ENCODE measurements around the gene SLC22A14. TPM values are rescaled to one million over a fixed set of nuclear protein-coding genes. Genes with fewer than 3 reads are reported as not detected.

Gene SLC22A14
- total RNA-seq, 1 experiment from 2014 or later = 0.26 TPM

DNA sequence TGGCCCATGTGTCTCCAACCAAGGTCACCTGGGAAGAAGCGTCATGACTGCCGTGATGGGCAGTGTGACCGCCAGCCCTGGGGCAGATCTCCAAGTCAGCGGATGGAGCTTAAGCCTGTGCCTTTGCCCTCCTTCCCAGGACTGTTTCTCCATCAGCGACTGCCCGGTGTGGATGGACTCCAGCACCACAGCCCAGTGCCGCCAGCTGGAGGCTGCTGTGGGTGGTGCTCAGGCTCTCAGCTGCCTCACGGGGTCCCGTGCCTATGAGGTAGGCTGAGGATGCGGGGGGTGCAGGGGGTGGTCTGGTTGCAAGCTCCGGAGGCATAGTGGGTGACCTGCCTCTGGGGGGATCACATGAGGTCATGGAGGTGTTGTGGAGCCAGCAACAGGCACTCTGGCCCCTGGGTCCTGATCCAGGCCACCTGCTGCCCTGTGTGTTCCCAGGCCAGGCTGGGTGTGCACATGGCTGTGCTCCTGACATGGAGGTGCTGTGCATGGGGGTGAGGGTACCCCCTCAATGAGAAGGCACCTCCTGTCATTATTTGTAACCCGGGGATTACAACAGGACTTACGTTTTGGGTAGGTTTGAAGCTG, 83.5 kb downstream of the SLC22A14 start:
- Histone ChIP-seq H3K27ac (ENCODE audit: low read depth, low read length, poor library complexity, severe bottlenecking) (no peak overlapping the region), H3K36me3 (ENCODE audit: insufficient read depth, low read length, poor library complexity, severe bottlenecking) (no peaks in the 10 kb centered on the region), H3K9me3 (ENCODE audit: low read depth, low read length, poor library complexity, severe bottlenecking) (no peaks in the 10 kb centered on the region), H3K27me3 (replicated peaks; ENCODE audit: insufficient read depth, low read depth, low read length, poor library complexity) (no peaks in the 10 kb centered on the region), H3K4me3 (ENCODE audit: low read depth, low read length, poor library complexity, severe bottlenecking) (no peak overlapping the region), H3K4me1 (ENCODE audit: insufficient read depth, low read length, poor library complexity, severe bottlenecking) (no peaks in the 10 kb centered on the region)
- no TSS peak for BruUV-seq (replicated peaks)
- no peak for DNase-seq (ENCODE audit: low spot score)
- intact Hi-C loops (cut with micrococcal nuclease; ENCODE audit: unreplicated experiment) = no loop called here
- ChIA-PET CTCF (no interaction called here), POLR2A (ENCODE audit: low non-redundant PET) (no interaction called here)
- TF ChIP-seq, protein P1, sequence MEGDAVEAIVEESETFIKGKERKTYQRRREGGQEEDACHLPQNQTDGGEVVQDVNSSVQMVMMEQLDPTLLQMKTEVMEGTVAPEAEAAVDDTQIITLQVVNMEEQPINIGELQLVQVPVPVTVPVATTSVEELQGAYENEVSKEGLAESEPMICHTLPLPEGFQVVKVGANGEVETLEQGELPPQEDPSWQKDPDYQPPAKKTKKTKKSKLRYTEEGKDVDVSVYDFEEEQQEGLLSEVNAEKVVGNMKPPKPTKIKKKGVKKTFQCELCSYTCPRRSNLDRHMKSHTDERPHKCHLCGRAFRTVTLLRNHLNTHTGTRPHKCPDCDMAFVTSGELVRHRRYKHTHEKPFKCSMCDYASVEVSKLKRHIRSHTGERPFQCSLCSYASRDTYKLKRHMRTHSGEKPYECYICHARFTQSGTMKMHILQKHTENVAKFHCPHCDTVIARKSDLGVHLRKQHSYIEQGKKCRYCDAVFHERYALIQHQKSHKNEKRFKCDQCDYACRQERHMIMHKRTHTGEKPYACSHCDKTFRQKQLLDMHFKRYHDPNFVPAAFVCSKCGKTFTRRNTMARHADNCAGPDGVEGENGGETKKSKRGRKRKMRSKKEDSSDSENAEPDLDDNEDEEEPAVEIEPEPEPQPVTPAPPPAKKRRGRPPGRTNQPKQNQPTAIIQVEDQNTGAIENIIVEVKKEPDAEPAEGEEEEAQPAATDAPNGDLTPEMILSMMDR (conservative IDR thresholded peaks at IDR 0.05; ENCODE audit: low read depth, low read length) = no peak
- no peak for TF ChIP-seq EZH2 (IDR thresholded peaks at IDR 0.05; ENCODE audit: borderline replicate concordance, low read depth, low read length, poor library complexity, severe bottlenecking)

DNA sequence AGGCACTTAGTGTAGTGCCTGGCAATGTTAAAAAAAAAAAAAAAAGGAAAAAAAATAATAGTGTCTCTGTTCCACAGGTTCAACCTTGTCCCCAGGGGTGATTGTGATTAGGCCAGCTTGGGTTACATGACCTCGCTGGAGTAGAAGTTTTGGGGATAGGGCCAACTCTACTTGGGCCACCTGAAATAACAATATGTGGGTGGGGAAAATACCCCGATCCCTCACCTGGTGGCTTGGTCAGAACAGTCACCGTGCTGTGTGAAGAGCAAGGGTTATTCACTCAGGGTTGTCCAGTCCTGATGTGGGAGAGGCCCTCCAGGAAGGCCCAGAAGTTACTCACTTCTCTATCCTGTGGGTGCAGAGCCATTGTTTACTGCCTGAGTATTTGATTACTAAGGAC, 84.0 kb downstream of the SLC22A14 start:
- TF ChIP-seq EZH2 (IDR thresholded peaks at IDR 0.05; ENCODE audit: borderline replicate concordance, low read depth, low read length, poor library complexity, severe bottlenecking) = no peak
- TF ChIP-seq, protein P1 (conservative IDR thresholded peaks at IDR 0.05; ENCODE audit: low read depth, low read length) = no peak
- CTCF ChIA-PET = no interaction called here
- H3K4me3 ChIP-seq (ENCODE audit: low read depth, low read length, poor library complexity, severe bottlenecking) = no peak overlapping the region

DNA sequence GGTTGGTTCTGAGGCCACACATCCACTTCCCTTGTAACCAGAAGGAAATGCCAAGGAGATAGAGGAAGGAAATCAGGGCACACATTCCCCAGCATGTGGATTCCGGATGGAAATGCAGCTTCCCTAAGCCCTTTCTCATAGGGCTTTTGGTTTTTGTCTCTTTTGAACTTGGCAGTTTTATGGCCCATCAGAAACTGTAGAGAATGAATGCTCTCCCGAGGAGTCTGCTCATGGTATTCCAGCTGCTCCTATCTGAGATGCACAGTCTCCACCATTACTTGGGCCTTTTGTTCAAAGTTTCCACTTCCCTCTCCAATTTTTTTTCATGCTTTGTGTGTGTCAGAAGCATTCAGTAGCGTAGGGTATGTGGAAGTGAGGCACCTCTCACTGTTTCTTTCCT, 85.7 kb downstream of the SLC22A14 start:
- no TSS peak for BruUV-seq (replicated peaks)
- intact Hi-C loops (cut with micrococcal nuclease; ENCODE audit: unreplicated experiment) = no loop called here
- CTCF ChIA-PET = no interaction called here
- no peaks in the 10 kb centered on the region for H3K36me3 ChIP-seq (ENCODE audit: insufficient read depth, low read length, poor library complexity, severe bottlenecking)
- H3K4me1 ChIP-seq (ENCODE audit: insufficient read depth, low read length, poor library complexity, severe bottlenecking) = no peaks in the 10 kb centered on the region
- no peak for TF ChIP-seq EZH2 (IDR thresholded peaks at IDR 0.05; ENCODE audit: borderline replicate concordance, low read depth, low read length, poor library complexity, severe bottlenecking)
- TF ChIP-seq, protein P1 (conservative IDR thresholded peaks at IDR 0.05; ENCODE audit: low read depth, low read length) = no peak
- H3K9me3 ChIP-seq (ENCODE audit: low read depth, low read length, poor library complexity, severe bottlenecking) = no peaks in the 10 kb centered on the region
- H3K27me3 ChIP-seq (replicated peaks; ENCODE audit: insufficient read depth, low read depth, low read length, poor library complexity) = no peaks in the 10 kb centered on the region
- H3K4me3 ChIP-seq (ENCODE audit: low read depth, low read length, poor library complexity, severe bottlenecking) = no peak overlapping the region
- no peak overlapping the region for H3K27ac ChIP-seq (ENCODE audit: low read depth, low read length, poor library complexity, severe bottlenecking)
- POLR2A ChIA-PET (ENCODE audit: low non-redundant PET) = no interaction called here
- DNase-seq (ENCODE audit: low spot score) = no peak

More for the DNA sequence above, 84.0 kb downstream of the SLC22A14 start:
- no peak for DNase-seq (ENCODE audit: low spot score)
- POLR2A ChIA-PET (ENCODE audit: low non-redundant PET) = no interaction called here
- Histone ChIP-seq H3K27ac (ENCODE audit: low read depth, low read length, poor library complexity, severe bottlenecking) (no peak overlapping the region), H3K36me3 (ENCODE audit: insufficient read depth, low read length, poor library complexity, severe bottlenecking) (no peaks in the 10 kb centered on the region), H3K4me1 (ENCODE audit: insufficient read depth, low read length, poor library complexity, severe bottlenecking) (no peaks in the 10 kb centered on the region), H3K9me3 (ENCODE audit: low read depth, low read length, poor library complexity, severe bottlenecking) (no peaks in the 10 kb centered on the region), H3K27me3 (replicated peaks; ENCODE audit: insufficient read depth, low read depth, low read length, poor library complexity) (no peaks in the 10 kb centered on the region)
- intact Hi-C loops (cut with micrococcal nuclease; ENCODE audit: unreplicated experiment) = no loop called here
- BruUV-seq (replicated peaks) = no TSS peak

Other genes starting within 250 kb of the SLC22A14 start
- gene DLEC1, start 243.1 kb upstream of the SLC22A14 start, total RNA-seq (2021) = not detected in 2 replicates
- 24.0 and 27.4 TPM in 2 replicates for gene ACAA1, start 145.2 kb upstream of the SLC22A14 start, total RNA-seq (2021)
- gene MYD88, start 143.6 kb upstream of the SLC22A14 start, total RNA-seq (2021) = 11.9 and 13.1 TPM in 2 replicates
- 30.9 and 31.1 TPM in 2 replicates for gene OXSR1, start 116.8 kb upstream of the SLC22A14 start, total RNA-seq (2021)
- gene SLC22A13, start 16.5 kb upstream of the SLC22A14 start, total RNA-seq (2021) = 0.66 and 1.1 TPM in 2 replicates
- 3.6 and 4.7 TPM in 2 replicates for gene XYLB, start 64.5 kb downstream of the SLC22A14 start, total RNA-seq (2021)
- 6.4 and 9.2 TPM in 2 replicates for gene ACVR2B, start 171.6 kb downstream of the SLC22A14 start, total RNA-seq (2021)
- 8.2 and 12.4 TPM in 2 replicates for gene EXOG, start 214.0 kb downstream of the SLC22A14 start, total RNA-seq (2021)

Data from A673 (cell line).